Vagina (tissue), 2 donors: ENCODE data around the gene ABCG8.

Experiments used
- POLR2AphosphoS5 ChIP-seq, 2 donors: sonication (generic); formaldehyde crosslinking; IDR thresholded peaks; one replicate each; pipeline ENCODE4 v1.9.0; 2017; ENCODE audit warnings: antibody characterized with exemption in 2 of 2, mild to moderate bottlenecking in 2 of 2, low read depth in 1 of 2; ENCODE audit not compliant: insufficient read depth in 1 of 2
- TF ChIP-seq, protein P1 (sequence below), 3 experiments: fragments of 450-650 bp in 2 of 3; fragments of 200-600 bp in 1 of 3; sonication (generic) in 1 of 3; IDR thresholded peaks; one replicate each; pipeline ENCODE4 v1.5.1; 2017 to 2019; ENCODE audit warnings: antibody characterized with exemption in 3 of 3, mild to moderate bottlenecking in 2 of 3, moderate library complexity in 2 of 3

GRCh38 chr2:43837831-43838559 lies 776 bp upstream of the ABCG8 start:
- TF ChIP-seq POLR2AphosphoS5 (IDR thresholded peaks at IDR 0.05; ENCODE audit: insufficient read depth in 1 of 2, low read depth in 1 of 2): no peak
- TF ChIP-seq, protein P1, sequence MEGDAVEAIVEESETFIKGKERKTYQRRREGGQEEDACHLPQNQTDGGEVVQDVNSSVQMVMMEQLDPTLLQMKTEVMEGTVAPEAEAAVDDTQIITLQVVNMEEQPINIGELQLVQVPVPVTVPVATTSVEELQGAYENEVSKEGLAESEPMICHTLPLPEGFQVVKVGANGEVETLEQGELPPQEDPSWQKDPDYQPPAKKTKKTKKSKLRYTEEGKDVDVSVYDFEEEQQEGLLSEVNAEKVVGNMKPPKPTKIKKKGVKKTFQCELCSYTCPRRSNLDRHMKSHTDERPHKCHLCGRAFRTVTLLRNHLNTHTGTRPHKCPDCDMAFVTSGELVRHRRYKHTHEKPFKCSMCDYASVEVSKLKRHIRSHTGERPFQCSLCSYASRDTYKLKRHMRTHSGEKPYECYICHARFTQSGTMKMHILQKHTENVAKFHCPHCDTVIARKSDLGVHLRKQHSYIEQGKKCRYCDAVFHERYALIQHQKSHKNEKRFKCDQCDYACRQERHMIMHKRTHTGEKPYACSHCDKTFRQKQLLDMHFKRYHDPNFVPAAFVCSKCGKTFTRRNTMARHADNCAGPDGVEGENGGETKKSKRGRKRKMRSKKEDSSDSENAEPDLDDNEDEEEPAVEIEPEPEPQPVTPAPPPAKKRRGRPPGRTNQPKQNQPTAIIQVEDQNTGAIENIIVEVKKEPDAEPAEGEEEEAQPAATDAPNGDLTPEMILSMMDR (IDR thresholded peaks at IDR 0.05): no peak
